SU-DHL-6 (cell line): ENCODE results near the gene SOX13.

Source experiments
- EZH2phosphoT487 ChIP-seq: fragments of 200-600 bp; sonication (generic), shearing (Covaris generic); conservative IDR thresholded peaks from 2 replicates; pipeline ENCODE4 v1.6.1; 2018; ENCODE audit warnings: mild to moderate bottlenecking, antibody characterized with exemption, low read length, moderate library complexity, mixed read lengths
- TF ChIP-seq, protein P1 (sequence below): fragments of 200-600 bp; sonication (generic); IDR thresholded peaks from one replicate; pipeline ENCODE4 v1.5.1; 2017; ENCODE audit warnings: antibody characterized with exemption, mild to moderate bottlenecking, low read length, moderate library complexity; ENCODE audit not compliant: insufficient read depth, poor library complexity, severe bottlenecking

DNA sequence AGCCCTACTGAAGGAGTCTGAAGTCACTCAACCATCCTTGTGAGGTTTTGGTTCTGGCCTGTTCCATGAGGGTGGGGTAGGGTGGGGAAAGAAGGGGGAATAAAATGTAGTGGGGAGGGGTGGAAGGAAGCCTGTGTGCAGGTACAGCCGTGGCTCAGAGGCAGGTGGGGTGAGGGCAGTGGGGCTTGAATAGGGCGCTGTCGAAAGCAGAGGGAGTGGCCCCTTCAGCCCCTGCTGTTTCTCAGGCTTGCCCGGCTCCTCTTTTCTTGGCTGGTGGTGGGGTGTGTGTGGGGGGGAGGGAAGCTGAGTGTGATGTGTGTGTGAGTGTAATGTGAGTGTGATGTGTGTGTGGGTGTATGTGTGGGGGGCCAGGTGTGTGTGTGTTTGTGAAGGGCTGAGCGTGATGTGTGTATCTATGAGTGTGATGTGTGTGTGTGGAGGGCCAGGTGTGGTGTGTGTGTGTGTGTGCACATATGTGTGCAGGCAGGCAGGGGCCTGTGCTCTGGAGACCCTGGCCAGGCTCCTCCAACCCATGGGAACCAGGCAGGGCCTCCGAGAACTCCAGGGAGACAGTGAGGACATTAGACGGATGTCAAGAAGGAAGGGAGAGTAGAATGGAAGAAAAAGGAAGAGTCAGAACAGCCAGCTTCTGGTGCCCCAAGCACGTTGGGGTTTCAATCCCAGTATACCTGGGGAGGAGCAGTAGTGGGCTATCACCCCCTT lies 9.0 kb downstream of the SOX13 start:
- TF ChIP-seq, protein P1, sequence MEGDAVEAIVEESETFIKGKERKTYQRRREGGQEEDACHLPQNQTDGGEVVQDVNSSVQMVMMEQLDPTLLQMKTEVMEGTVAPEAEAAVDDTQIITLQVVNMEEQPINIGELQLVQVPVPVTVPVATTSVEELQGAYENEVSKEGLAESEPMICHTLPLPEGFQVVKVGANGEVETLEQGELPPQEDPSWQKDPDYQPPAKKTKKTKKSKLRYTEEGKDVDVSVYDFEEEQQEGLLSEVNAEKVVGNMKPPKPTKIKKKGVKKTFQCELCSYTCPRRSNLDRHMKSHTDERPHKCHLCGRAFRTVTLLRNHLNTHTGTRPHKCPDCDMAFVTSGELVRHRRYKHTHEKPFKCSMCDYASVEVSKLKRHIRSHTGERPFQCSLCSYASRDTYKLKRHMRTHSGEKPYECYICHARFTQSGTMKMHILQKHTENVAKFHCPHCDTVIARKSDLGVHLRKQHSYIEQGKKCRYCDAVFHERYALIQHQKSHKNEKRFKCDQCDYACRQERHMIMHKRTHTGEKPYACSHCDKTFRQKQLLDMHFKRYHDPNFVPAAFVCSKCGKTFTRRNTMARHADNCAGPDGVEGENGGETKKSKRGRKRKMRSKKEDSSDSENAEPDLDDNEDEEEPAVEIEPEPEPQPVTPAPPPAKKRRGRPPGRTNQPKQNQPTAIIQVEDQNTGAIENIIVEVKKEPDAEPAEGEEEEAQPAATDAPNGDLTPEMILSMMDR, result no peak
- TF ChIP-seq EZH2phosphoT487, result no peak
